GM12891 (cell line): ENCODE results near the gene PACSIN1.
A peak's percentile ranks its signal among the peaks of the same experiment; 100 is the strongest.
"Not testable (repeated sequence)": the region's sequence is repeated elsewhere in the genome, so short reads cannot be mapped to it uniquely, and the experiment has no call there.

Experiments
- DNase-seq: peaks from one replicate; pipeline ENCODE4 v3.0.0; 2011; ENCODE audit warnings: low spot score; ENCODE audit not compliant: insufficient read length
- FAIRE-seq: peaks from 2 replicates; lab custom pipeline; 2011; peaks lifted over from hg19 to GRCh38; lab: Jason Lieb, UNC
- PAX5 ChIP-seq: IDR thresholded peaks from 2 replicates; pipeline ENCODE4 v1.6.1; 2011; ENCODE audit warnings: low read length, moderate library complexity, mild to moderate bottlenecking; ENCODE audit not compliant: insufficient read depth, severe bottlenecking
- POLR2A ChIP-seq: IDR thresholded peaks from 2 replicates; pipeline ENCODE4 v1.6.1; 2011; ENCODE audit warnings: low read depth, low read length, control low read depth
- POLR2AphosphoS5 ChIP-seq: IDR thresholded peaks from 2 replicates; pipeline ENCODE4 v1.6.1; 2011; ENCODE audit warnings: low read depth, low read length, control low read depth
- POU2F2 ChIP-seq: IDR thresholded peaks from 2 replicates; pipeline ENCODE4 v1.6.1; 2011; ENCODE audit warnings: low read depth, mild to moderate bottlenecking, control low read depth, low read length, moderate library complexity
- SPI1 ChIP-seq: IDR thresholded peaks from 2 replicates; pipeline ENCODE4 v1.6.1; 2011; ENCODE audit warnings: low read depth, low read length, control low read depth
- TAF1 ChIP-seq: IDR thresholded peaks from 2 replicates; pipeline ENCODE4 v1.6.1; 2011; ENCODE audit warnings: low read depth, low read length, control low read depth

PACSIN1 gene

GRCh38 chr6:34484391-34484790, 18.5 kb downstream of the PACSIN1 start:
- TF ChIP-seq POU2F2 = no peak
- TF ChIP-seq POLR2A = no peak
- no peak for TF ChIP-seq SPI1
- TF ChIP-seq POLR2AphosphoS5 = no peak
- FAIRE-seq (peak; percentile 51), DNase-seq (no peak)

- TF ChIP-seq POLR2A = no peak
- no peak for TF ChIP-seq TAF1
- no peak for TF ChIP-seq PAX5
- no peak for TF ChIP-seq POU2F2
- TF ChIP-seq POLR2AphosphoS5 = no peak
- TF ChIP-seq SPI1 = no peak
- peak; percentile 72 for FAIRE-seq
- DNase-seq = peak; percentile 50
These were observed 19.0 kb downstream of the PACSIN1 start for GRCh38 chr6:34484899-34485298.

DNA sequence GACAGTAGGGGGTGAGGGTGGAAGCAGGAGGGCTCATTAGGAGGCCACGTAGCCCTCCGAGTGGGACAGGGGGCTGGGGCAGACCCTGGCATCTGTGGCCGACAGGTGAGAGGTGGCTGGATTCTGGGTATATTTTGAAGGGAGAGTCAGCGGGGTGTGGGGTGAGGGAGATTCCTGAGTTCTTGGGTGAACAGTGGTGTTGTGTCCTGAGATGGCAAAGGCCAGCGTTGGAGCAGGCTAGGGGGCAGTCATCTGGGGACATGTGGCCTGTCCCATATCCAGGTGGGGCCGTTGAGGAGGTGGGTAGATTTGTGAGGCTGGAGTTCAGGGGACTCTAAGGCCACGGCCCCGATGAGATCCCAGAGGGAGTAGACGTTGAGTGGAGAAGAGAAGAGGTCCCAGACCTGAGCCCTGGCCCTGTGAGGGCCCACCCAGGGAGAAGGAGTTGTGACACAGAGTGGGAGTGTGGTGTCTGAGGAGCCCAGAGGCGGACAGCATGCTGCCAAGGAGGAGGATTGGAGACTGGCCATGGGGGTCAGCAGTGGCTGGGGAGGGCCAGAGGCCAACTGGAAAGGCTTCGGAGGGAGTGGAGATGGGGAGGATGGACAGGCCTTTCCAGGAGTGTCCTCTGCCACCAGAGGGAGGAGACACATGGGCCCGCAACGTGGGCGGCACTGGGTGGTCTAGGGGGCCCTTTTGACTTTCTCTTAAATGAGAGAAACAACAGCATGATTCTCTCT, 19.6 kb downstream of the PACSIN1 start:
- TF ChIP-seq POLR2A (no peak), PAX5 (no peak), TAF1 (no peak), POU2F2 (no peak), SPI1 (no peak), POLR2AphosphoS5 (no peak)
- no peak for DNase-seq
- no peak for FAIRE-seq

DNA sequence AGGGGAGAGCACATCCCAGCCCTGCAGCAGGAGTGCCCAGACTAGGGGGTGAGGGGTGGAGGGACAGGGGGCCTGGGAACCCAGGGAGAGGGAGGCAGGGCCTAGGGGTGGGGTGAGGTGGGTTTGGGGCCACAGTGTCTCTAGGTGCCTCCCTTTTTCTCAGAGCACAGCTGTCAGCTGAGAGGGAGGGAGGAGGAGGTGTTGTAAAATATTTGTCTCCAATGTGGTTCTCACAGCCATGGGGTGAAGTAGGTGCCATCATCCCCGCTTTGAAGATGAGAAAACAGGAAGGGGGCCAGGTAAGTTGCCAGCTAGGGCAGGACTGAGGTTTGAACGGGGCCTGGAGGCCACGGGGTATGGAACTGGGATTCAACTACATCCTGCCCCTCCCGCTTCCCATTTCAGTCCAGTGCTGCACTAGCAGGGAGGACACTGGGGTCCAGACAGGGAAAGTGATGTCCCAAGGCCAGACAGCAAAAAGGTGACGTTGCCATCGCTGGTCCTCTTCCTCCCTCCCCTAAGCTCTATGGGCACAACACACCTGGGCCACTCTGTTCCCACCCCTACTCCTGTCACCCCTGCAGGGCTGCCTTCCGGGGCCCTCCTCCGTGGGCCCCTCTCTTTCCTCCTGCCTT, 20.3 kb downstream of the PACSIN1 start:
- FAIRE-seq (no peak), DNase-seq (no peak)
- TF ChIP-seq SPI1 (no peak), POU2F2 (no peak), POLR2A (no peak), TAF1 (no peak), PAX5 (no peak), POLR2AphosphoS5 (no peak)

DNA sequence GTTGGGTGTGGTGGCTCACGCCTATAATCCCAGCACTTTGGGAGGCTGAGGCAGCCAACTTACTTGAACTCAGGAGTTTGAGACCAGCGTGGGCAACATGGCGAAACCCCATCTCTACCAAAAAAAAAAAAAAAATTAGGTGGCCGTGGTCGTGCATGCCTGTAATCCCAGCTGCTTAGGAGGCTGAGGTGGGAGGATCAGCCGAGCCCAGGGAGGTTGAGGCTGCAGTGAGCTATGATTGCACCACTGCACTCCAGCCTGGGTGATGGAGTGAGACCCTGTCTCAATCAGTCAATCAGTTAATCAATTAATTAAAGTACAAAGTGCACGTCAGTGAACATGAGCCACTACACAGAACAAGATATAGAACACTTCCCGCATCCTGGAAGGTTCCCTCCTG, 21.0 kb downstream of the PACSIN1 start:
- not testable (repeated sequence) for FAIRE-seq, DNase-seq

DNA sequence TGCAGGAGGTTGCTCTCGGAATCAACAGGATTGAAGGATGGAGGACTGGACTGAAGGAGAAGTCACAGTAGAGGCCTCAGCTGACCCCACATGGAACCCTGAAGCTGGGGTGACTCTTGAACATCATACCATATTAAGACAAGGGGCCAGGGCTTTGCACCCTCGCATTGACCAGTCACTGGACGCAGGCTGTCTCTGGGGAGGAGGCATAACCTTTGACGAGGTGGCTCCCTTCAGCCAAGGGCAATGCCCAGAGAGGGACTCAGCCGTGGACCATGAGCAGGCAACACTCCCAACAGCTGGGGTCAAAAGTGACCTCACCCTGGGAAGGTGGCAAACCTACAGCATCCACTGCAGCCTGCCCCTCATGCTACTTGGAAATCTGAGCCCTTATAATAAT, 21.7 kb downstream of the PACSIN1 start:
- DNase-seq (no peak), FAIRE-seq (no peak)
- TF ChIP-seq POLR2A (no peak), POLR2AphosphoS5 (no peak), PAX5 (no peak), SPI1 (no peak), POU2F2 (no peak), TAF1 (no peak)

DNA sequence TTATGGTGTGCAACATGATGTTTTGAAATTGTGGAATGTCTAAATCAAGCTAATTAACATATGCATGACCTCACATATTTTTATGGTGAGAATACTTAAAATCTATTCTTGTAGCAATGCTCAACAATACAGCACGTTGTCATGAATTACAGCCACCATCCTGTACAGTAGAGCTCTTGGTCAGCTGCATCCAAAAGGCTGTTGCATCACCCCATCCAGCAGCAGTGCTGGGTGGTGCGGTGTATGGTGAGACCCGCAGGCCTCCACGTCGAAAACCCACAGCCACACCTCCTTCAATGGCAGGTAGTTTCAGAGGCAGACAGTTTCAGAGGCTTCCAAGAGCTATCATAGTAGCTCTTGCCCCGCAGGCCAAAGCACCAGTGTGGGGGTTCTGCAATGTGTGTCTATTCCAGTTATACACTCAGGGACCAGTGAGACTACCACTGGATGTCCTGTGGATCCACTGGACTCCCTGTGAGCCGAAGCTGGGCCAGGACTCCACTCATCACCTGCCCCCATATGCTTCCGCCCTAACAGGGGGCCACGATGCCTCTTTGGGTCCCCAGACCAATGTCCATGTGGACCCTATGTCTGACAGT, 23.4 kb downstream of the PACSIN1 start:
- DNase-seq (no peak), FAIRE-seq (no peak)
- TF ChIP-seq POLR2AphosphoS5 (no peak), POU2F2 (no peak), SPI1 (no peak), POLR2A (no peak), PAX5 (no peak), TAF1 (no peak)

DNA sequence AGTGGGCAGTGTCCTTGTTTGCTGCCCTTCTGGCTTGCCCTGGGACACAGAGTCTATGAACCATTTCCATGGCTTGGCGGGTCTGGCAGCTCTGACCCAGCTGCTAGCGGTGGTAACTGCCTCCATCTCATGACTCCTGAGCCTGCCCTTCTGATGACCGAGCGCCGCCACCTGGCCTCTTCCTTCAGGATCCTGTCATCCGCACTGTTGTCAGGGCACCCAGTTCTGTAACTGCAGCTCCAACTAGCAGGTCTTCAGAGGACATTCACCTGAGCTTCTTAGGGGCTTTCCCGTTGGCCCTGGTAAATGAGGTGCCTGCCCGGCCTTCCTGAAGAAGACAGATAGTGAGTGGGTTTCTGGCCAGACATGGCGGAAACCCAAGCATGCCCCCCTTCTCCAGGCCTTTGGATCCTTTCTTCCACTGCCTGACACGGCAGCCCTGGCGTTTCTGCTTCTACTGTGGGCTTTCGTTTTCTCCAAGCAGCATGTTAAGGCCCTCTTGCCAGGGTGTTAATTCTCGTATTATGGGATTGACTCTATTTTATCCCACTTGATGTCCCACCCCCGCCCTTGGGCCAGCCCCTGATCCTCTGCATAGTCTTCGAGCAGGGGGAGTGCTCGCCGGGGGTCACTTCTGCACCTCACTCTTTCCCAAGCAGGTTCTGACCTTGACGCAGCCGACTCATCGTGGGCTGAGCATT, 24.7 kb downstream of the PACSIN1 start:
- no peak for DNase-seq
- FAIRE-seq = no peak
- TF ChIP-seq TAF1 (no peak), POU2F2 (no peak), SPI1 (no peak), POLR2A (no peak), PAX5 (no peak), POLR2AphosphoS5 (no peak)

DNA sequence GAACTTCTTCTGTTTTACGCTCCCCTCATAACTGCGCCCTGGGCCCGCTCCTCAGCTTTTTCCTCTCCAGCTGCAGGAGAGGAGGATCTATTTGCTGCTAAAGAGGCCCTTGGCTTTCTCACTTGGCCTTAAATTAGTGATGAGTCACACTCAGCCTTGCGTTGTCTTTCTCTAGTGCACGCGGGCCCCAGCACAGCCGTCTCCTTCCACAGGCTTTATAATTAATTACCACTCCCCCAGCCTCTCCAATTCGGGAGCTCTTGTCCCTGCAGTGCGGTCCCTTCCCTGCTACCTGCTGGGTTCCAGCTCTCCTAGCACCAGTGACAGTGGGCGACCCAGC, 25.2 kb downstream of the PACSIN1 start:
- DNase-seq (no peak), FAIRE-seq (no peak)
- no peak for TF ChIP-seq POLR2AphosphoS5
- no peak for TF ChIP-seq PAX5
- no peak for TF ChIP-seq TAF1
- TF ChIP-seq POLR2A = no peak
- no peak for TF ChIP-seq SPI1
- no peak for TF ChIP-seq POU2F2

GRCh38 chr6:34493344-34493743, 27.5 kb downstream of the PACSIN1 start:
- DNase-seq = no peak
- TF ChIP-seq POLR2AphosphoS5 (no peak), PAX5 (no peak), POLR2A (no peak), SPI1 (no peak), TAF1 (no peak), POU2F2 (no peak)
- no peak for FAIRE-seq
